ENCODE measurements around the gene AHRR. TPM values are rescaled to one million over a fixed set of nuclear protein-coding genes. Genes with fewer than 3 reads are reported as not detected.

The AHRR gene
- total and polyA plus RNA-seq, 2 experiments from 2014 or later = 0.27 to 1.8 TPM

- H3K27ac ChIP-seq (ENCODE audit: low read depth) = no peak overlapping the region
- ATAC-seq (no peak), DNase-seq (ENCODE audit: low spot score) (no peak)
- Mint-ChIP-seq H3K36me3 (ENCODE audit: low read depth) (no peaks in the 10 kb centered on the region), H3K9me3 (0 out of 3 replicates have a peak, but pooled peaks cover under 1% of the 10 kb centered on the region), H3K27ac (no peak overlapping the region), H3K4me1 (peaks cover 8% of the 10 kb centered on the region), H3K27me3 (ENCODE audit: insufficient read depth, low read depth, poor library complexity) (peaks cover 4% of the 10 kb centered on the region), H3K4me3 (no peak overlapping the region)
- no peak overlapping the region for H3K4me3 ChIP-seq
- no peak overlapping the region for H3K4me2 ChIP-seq
- no peaks in the 10 kb centered on the region; the same call in 1 of the 2 replicates for H3K4me1 ChIP-seq (ENCODE audit: insufficient read depth)
- H4K20me1 ChIP-seq (replicated peaks; ENCODE audit: insufficient read depth) = no peaks in the 10 kb centered on the region
- H3K36me3 ChIP-seq (ENCODE audit: insufficient read depth) = no peaks in the 10 kb centered on the region
- no peaks in the 10 kb centered on the region for H3K79me2 ChIP-seq (replicated peaks; ENCODE audit: insufficient read depth)
- TF ChIP-seq POLR2AphosphoS5 (IDR thresholded peaks at IDR 0.05; ENCODE audit: low read depth) = no peak
- no peak for TF ChIP-seq JUNB (IDR thresholded peaks at IDR 0.05; ENCODE audit: unreplicated experiment)
- no peak for TF ChIP-seq EZH2 (IDR thresholded peaks at IDR 0.05; ENCODE audit: low read depth, unreplicated experiment)
- TF ChIP-seq CREB1 (CRISPR knock-in tag; IDR thresholded peaks at IDR 0.05; ENCODE audit: low read depth) = no peak
- no peak for TF ChIP-seq REST (IDR thresholded peaks at IDR 0.05; ENCODE audit: unreplicated experiment)
- TF ChIP-seq ZNF331 (CRISPR knock-in tag; IDR thresholded peaks at IDR 0.05; ENCODE audit: low read depth) = no peak
- TF ChIP-seq CTCF (conservative IDR thresholded peaks at IDR 0.05; ENCODE audit: low read depth in 2 of 2) = no peak
- TF ChIP-seq EZH2phosphoT487 (IDR thresholded peaks at IDR 0.05; ENCODE audit: unreplicated experiment) = no peak
- TF ChIP-seq ZNF114 (CRISPR knock-in tag; IDR thresholded peaks at IDR 0.05) = no peak
- no peak for TF ChIP-seq ZNF462 (CRISPR knock-in tag; IDR thresholded peaks at IDR 0.05)
- TF ChIP-seq, protein P1, sequence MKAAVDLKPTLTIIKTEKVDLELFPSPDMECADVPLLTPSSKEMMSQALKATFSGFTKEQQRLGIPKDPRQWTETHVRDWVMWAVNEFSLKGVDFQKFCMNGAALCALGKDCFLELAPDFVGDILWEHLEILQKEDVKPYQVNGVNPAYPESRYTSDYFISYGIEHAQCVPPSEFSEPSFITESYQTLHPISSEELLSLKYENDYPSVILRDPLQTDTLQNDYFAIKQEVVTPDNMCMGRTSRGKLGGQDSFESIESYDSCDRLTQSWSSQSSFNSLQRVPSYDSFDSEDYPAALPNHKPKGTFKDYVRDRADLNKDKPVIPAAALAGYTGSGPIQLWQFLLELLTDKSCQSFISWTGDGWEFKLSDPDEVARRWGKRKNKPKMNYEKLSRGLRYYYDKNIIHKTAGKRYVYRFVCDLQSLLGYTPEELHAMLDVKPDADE (IDR thresholded peaks at IDR 0.05) = no peak
- H2AFZ ChIP-seq = no peak overlapping the region
- no peaks in the 10 kb centered on the region for H3F3A ChIP-seq (replicated peaks; ENCODE audit: low read depth)
- 0 out of 2 replicates have a peak, but pooled peaks cover 4% of the 10 kb centered on the region for H3K9me2 ChIP-seq (ENCODE audit: insufficient read depth)
- no peaks in the 10 kb centered on the region for H3K27me3 ChIP-seq (ENCODE audit: insufficient read depth)
Measured at GRCh38 chr5:407051-407450, 85.5 kb downstream of the AHRR start.
